Chondrocyte (in vitro differentiated cells): ENCODE measurements around the gene FAM81B. TPM values are rescaled to one million over a fixed set of nuclear protein-coding genes. Genes with fewer than 3 reads are reported as not detected.

Experiments
- DNase-seq: peaks from one replicate; pipeline ENCODE4 v3.0.0; 2021; ENCODE audit warnings: mixed read lengths, low spot score
- H3K27ac Mint-ChIP-seq: one replicate; pipeline ENCODE4 v1.8.0; 2021; ENCODE audit warnings: mild to moderate bottlenecking, moderate library complexity, mixed read lengths; ENCODE audit not compliant: unreplicated experiment
- H3K27me3 Mint-ChIP-seq: 2 replicates; pipeline ENCODE4 v1.8.0; 2021; ENCODE audit warnings: low read depth, mixed read lengths
- H3K36me3 Mint-ChIP-seq: 2 replicates; pipeline ENCODE4 v1.8.0; 2021; ENCODE audit warnings: low read depth, mixed read lengths
- H3K4me1 Mint-ChIP-seq: 2 replicates; pipeline ENCODE4 v1.8.0; 2021; ENCODE audit warnings: low read depth, mild to moderate bottlenecking, mixed read lengths
- H3K4me3 Mint-ChIP-seq: one replicate; pipeline ENCODE4 v1.8.0; 2021; ENCODE audit warnings: mild to moderate bottlenecking, moderate library complexity, mixed read lengths; ENCODE audit not compliant: unreplicated experiment
- H3K9me3 Mint-ChIP-seq: 2 replicates; pipeline ENCODE4 v1.8.0; 2021; ENCODE audit warnings: low read depth, mixed read lengths
- total RNA-seq: library from RNA; stranded (reverse); gene quantifications from 3 replicates; pipeline ENCODE4 v1.2.1, GENCODE V29; 2021
- TF ChIP-seq, protein P1 (sequence below): fragments of 200-600 bp; sonication (generic); IDR thresholded peaks from 2 replicates; pipeline ENCODE4 v1.5.0; 2021; ENCODE audit warnings: antibody characterized with exemption, mild to moderate bottlenecking, moderate library complexity

FAM81B gene
- total RNA-seq, 1 donor from 2014 or later = not detected

DNA sequence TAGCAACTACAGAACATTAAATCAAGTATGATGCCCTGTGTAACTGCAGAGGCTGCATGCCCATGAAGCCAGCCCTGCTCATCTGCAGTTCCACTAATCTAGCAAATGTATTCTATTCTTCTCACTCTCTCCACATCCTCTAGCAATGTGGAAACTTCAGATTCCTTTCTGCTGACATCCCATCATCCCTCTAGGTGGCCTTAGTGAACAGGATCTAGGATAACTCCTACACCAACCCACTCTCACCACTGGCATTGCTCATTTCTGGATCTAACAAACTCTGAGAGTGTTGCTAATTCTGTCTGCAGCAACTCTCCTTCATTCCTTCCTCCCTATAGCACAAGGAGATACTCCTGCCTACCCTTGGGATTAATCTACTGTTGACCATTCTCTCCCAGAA lies 80.8 kb downstream of the FAM81B start:
- no peak overlapping the region for H3K27ac Mint-ChIP-seq

DNA sequence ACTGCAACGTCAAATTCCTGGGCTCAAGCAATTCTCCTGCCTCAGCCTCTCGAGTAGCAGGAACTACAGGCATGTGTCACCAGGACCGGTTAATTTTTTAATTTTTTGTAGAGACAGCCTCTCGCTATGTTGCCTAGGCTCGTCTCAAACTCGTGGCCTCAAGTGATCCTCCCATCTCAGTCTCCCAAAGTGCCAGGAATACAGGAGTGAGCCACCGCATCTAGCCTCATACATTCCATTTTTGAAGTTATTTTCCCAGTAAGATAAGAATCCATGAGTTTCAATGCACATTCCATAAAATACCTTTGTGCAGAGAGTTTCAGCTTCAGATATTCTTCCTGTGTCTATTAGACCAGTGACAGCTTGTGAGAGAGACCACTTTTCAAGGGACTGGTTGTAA lies 93.3 kb downstream of the FAM81B start:
- no peak overlapping the region for H3K27ac Mint-ChIP-seq
- H3K4me3 Mint-ChIP-seq = no peak overlapping the region
- TF ChIP-seq, protein P1, sequence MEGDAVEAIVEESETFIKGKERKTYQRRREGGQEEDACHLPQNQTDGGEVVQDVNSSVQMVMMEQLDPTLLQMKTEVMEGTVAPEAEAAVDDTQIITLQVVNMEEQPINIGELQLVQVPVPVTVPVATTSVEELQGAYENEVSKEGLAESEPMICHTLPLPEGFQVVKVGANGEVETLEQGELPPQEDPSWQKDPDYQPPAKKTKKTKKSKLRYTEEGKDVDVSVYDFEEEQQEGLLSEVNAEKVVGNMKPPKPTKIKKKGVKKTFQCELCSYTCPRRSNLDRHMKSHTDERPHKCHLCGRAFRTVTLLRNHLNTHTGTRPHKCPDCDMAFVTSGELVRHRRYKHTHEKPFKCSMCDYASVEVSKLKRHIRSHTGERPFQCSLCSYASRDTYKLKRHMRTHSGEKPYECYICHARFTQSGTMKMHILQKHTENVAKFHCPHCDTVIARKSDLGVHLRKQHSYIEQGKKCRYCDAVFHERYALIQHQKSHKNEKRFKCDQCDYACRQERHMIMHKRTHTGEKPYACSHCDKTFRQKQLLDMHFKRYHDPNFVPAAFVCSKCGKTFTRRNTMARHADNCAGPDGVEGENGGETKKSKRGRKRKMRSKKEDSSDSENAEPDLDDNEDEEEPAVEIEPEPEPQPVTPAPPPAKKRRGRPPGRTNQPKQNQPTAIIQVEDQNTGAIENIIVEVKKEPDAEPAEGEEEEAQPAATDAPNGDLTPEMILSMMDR = no peak
- peaks cover 21% of the 10 kb centered on the region for H3K9me3 Mint-ChIP-seq
- H3K4me1 Mint-ChIP-seq = no peaks in the 10 kb centered on the region
- DNase-seq = no peak
- H3K27me3 Mint-ChIP-seq = no peaks in the 10 kb centered on the region
- H3K36me3 Mint-ChIP-seq = peaks cover 62% of the 10 kb centered on the region

More for the DNA sequence above, 80.8 kb downstream of the FAM81B start:
- Mint-ChIP-seq H3K9me3 (no peaks in the 10 kb centered on the region), H3K27me3 (no peaks in the 10 kb centered on the region), H3K36me3 (peaks cover 25% of the 10 kb centered on the region), H3K4me1 (peaks cover 15% of the 10 kb centered on the region), H3K4me3 (no peak overlapping the region)
- no peak for DNase-seq
- TF ChIP-seq, protein P1 = no peak

DNA sequence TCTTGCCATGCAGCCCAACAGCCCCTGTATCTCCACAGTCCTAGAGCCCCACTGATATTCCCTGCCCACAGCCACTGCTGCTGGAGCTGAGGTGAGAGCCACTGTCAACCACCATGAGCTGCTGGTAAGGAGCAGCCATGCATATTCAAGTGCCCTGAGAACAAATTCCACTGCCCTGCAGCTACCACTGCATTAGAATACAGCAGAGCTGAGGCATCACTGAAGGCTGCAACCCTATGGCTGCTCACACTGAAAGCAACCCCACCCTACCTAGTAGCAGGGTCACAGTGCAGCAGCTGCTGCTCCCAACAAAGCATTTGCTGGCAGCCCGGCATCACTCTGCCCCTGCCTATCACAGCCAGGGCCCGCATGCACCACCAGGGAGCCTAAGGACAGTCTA lies 95.0 kb downstream of the FAM81B start:
- H3K27ac Mint-ChIP-seq = no peak overlapping the region
- peaks cover 21% of the 10 kb centered on the region for H3K9me3 Mint-ChIP-seq
- no peak overlapping the region for H3K4me3 Mint-ChIP-seq
- no peak for DNase-seq
- H3K36me3 Mint-ChIP-seq = peaks cover 62% of the 10 kb centered on the region
- TF ChIP-seq, protein P1 = no peak
- H3K4me1 Mint-ChIP-seq = no peaks in the 10 kb centered on the region
- no peaks in the 10 kb centered on the region for H3K27me3 Mint-ChIP-seq

DNA sequence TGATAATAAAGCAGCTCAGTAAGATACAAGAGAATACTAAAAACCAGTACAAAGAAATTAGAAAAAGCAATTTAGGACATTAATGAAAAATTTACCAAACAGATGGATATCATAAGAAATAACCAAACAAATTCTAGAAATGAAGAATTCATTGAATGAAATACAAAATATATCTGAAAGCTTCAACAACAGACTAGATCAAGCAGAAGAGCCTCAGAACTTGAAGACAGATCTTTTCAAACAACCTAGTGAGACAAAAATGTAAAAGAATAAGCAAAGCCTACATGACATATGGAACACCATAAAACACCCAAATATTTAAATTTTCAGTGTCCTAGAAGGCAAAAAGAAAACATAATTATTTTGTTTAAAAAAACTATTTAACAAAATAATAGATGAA lies 96.7 kb downstream of the FAM81B start:
- no peaks in the 10 kb centered on the region for H3K4me1 Mint-ChIP-seq
- H3K36me3 Mint-ChIP-seq = peaks cover 56% of the 10 kb centered on the region
- DNase-seq = no peak
- TF ChIP-seq, protein P1 = no peak
- no peak overlapping the region for H3K27ac Mint-ChIP-seq
- H3K27me3 Mint-ChIP-seq = no peaks in the 10 kb centered on the region
- peaks cover 17% of the 10 kb centered on the region for H3K9me3 Mint-ChIP-seq
- no peak overlapping the region for H3K4me3 Mint-ChIP-seq

Other genes with a start within 250 kb of the FAM81B start
- gene MCTP1, start 106.3 kb upstream of the FAM81B start, total RNA-seq = 1.4 to 3.4 TPM (median 3.1 TPM) in 3 replicates
- 114 to 132 TPM (median 116 TPM) in 3 replicates for gene SKIC3, start 163.6 kb downstream of the FAM81B start, total RNA-seq
- 10.0 to 10.7 TPM (median 10.4 TPM) in 3 replicates for gene ARSK, start 163.7 kb downstream of the FAM81B start, total RNA-seq
- 0.33 to 0.42 TPM in 2 of 3 replicates, not detected in the other for gene GPR150, start 228.7 kb downstream of the FAM81B start, total RNA-seq